ENCODE data around the gene IL19.
A peak's percentile ranks its signal among the peaks of the same experiment; 100 is the strongest.

Gene IL19

GRCh38 chr1:206808615-206809014 lies 38.0 kb downstream of the IL19 start:
- H3K36me3 Mint-ChIP-seq (ENCODE audit: low read depth) = peaks cover 14% of the 10 kb centered on the region
- H3K4me3 Mint-ChIP-seq = no peak overlapping the region
- no peak for DNase-seq (ENCODE audit: low spot score)
- H3K4me1 Mint-ChIP-seq (ENCODE audit: low read depth) = peaks cover 51% of the 10 kb centered on the region
- H3K27me3 Mint-ChIP-seq (ENCODE audit: low read depth) = peaks cover 2% of the 10 kb centered on the region
- H3K27ac Mint-ChIP-seq = peak overlapping the region; percentile 9
- H3K9me3 Mint-ChIP-seq = peaks cover 26% of the 10 kb centered on the region

GRCh38 chr1:206809504-206810084 lies 39.0 kb downstream of the IL19 start:
- Mint-ChIP-seq H3K36me3 (ENCODE audit: low read depth) (peaks cover 21% of the 10 kb centered on the region), H3K4me3 (no peak overlapping the region), H3K9me3 (peaks cover 34% of the 10 kb centered on the region), H3K27ac (no peak overlapping the region), H3K27me3 (ENCODE audit: low read depth) (peaks cover 2% of the 10 kb centered on the region), H3K4me1 (ENCODE audit: low read depth) (peaks cover 50% of the 10 kb centered on the region)
- DNase-seq (ENCODE audit: low spot score) = no peak

GRCh38 chr1:206812471-206812870 lies 41.9 kb downstream of the IL19 start:
- H3K36me3 Mint-ChIP-seq (ENCODE audit: low read depth) = peaks cover 30% of the 10 kb centered on the region
- H3K9me3 Mint-ChIP-seq = peaks cover 46% of the 10 kb centered on the region
- peaks cover 52% of the 10 kb centered on the region for H3K4me1 Mint-ChIP-seq (ENCODE audit: low read depth)

GRCh38 chr1:206814716-206815341 lies 44.3 kb downstream of the IL19 start:
- no peak for DNase-seq (ENCODE audit: low spot score)
- H3K27ac Mint-ChIP-seq = no peak overlapping the region

More at GRCh38 chr1:206812471-206812870, 41.9 kb downstream of the IL19 start:
- Mint-ChIP-seq H3K27ac (no peak overlapping the region), H3K4me3 (no peak overlapping the region), H3K27me3 (ENCODE audit: low read depth) (peaks cover 2% of the 10 kb centered on the region)
- DNase-seq (ENCODE audit: low spot score) = no peak

GRCh38 chr1:206816390-206817287 lies 46.1 kb downstream of the IL19 start:
- H3K36me3 Mint-ChIP-seq (ENCODE audit: low read depth) = peaks cover 30% of the 10 kb centered on the region
- H3K27ac Mint-ChIP-seq = peak overlapping the region; percentile 95
- peak; percentile 71 for DNase-seq (ENCODE audit: low spot score)
- peaks cover 38% of the 10 kb centered on the region for H3K9me3 Mint-ChIP-seq
- H3K4me3 Mint-ChIP-seq = peak overlapping the region; percentile 50
- no peaks in the 10 kb centered on the region for H3K27me3 Mint-ChIP-seq (ENCODE audit: low read depth)
- H3K4me1 Mint-ChIP-seq (ENCODE audit: low read depth) = peaks cover 54% of the 10 kb centered on the region

More at GRCh38 chr1:206814716-206815341, 44.3 kb downstream of the IL19 start:
- Mint-ChIP-seq H3K4me1 (ENCODE audit: low read depth) (peaks cover 47% of the 10 kb centered on the region), H3K4me3 (no peak overlapping the region), H3K36me3 (ENCODE audit: low read depth) (peaks cover 35% of the 10 kb centered on the region), H3K9me3 (peaks cover 46% of the 10 kb centered on the region), H3K27me3 (ENCODE audit: low read depth) (peaks cover 2% of the 10 kb centered on the region)

GRCh38 chr1:206821493-206821892 lies 50.9 kb downstream of the IL19 start:
- peaks cover 5% of the 10 kb centered on the region for H3K27me3 Mint-ChIP-seq (ENCODE audit: low read depth)
- peaks cover 4% of the 10 kb centered on the region for H3K36me3 Mint-ChIP-seq (ENCODE audit: low read depth)
- H3K4me1 Mint-ChIP-seq (ENCODE audit: low read depth) = peaks cover 39% of the 10 kb centered on the region
- no peak overlapping the region for H3K4me3 Mint-ChIP-seq
- H3K9me3 Mint-ChIP-seq = no peaks in the 10 kb centered on the region
- DNase-seq (ENCODE audit: low spot score) = no peak
- peak overlapping the region; percentile 31 for H3K27ac Mint-ChIP-seq

GRCh38 chr1:206823727-206824126 lies 53.2 kb downstream of the IL19 start:
- no peaks in the 10 kb centered on the region for H3K36me3 Mint-ChIP-seq (ENCODE audit: low read depth)
- DNase-seq (ENCODE audit: low spot score) = no peak
- no peak overlapping the region for H3K4me3 Mint-ChIP-seq
- peaks cover 32% of the 10 kb centered on the region for H3K4me1 Mint-ChIP-seq (ENCODE audit: low read depth)
- peaks cover 5% of the 10 kb centered on the region for H3K27me3 Mint-ChIP-seq (ENCODE audit: low read depth)
- no peak overlapping the region for H3K27ac Mint-ChIP-seq
- no peaks in the 10 kb centered on the region for H3K9me3 Mint-ChIP-seq

GRCh38 chr1:206824331-206824730 lies 53.8 kb downstream of the IL19 start:
- H3K36me3 Mint-ChIP-seq (ENCODE audit: low read depth) = no peaks in the 10 kb centered on the region
- peaks cover 38% of the 10 kb centered on the region for H3K4me1 Mint-ChIP-seq (ENCODE audit: low read depth)
- peaks cover 5% of the 10 kb centered on the region for H3K27me3 Mint-ChIP-seq (ENCODE audit: low read depth)
- no peaks in the 10 kb centered on the region for H3K9me3 Mint-ChIP-seq
- peak overlapping the region; percentile 5 for H3K4me3 Mint-ChIP-seq
- peak overlapping the region; percentile 22 for H3K27ac Mint-ChIP-seq
- DNase-seq (ENCODE audit: low spot score) = no peak

- Mint-ChIP-seq H3K4me3 (no peak overlapping the region), H3K27ac (peak overlapping the region; percentile 7), H3K4me1 (ENCODE audit: low read depth) (peaks cover 46% of the 10 kb centered on the region), H3K27me3 (ENCODE audit: low read depth) (peaks cover 7% of the 10 kb centered on the region), H3K9me3 (no peaks in the 10 kb centered on the region), H3K36me3 (ENCODE audit: low read depth) (no peaks in the 10 kb centered on the region)
- DNase-seq (ENCODE audit: low spot score) = no peak
Measured at GRCh38 chr1:206826394-206826793, 55.8 kb downstream of the IL19 start.

GRCh38 chr1:206828061-206828460 lies 57.5 kb downstream of the IL19 start:
- H3K36me3 Mint-ChIP-seq (ENCODE audit: low read depth) = no peaks in the 10 kb centered on the region
- peaks cover 11% of the 10 kb centered on the region for H3K27me3 Mint-ChIP-seq (ENCODE audit: low read depth)
- DNase-seq (ENCODE audit: low spot score) = no peak
- peaks cover 60% of the 10 kb centered on the region for H3K4me1 Mint-ChIP-seq (ENCODE audit: low read depth)
- H3K9me3 Mint-ChIP-seq = no peaks in the 10 kb centered on the region
- no peak overlapping the region for H3K4me3 Mint-ChIP-seq
- no peak overlapping the region for H3K27ac Mint-ChIP-seq

GRCh38 chr1:206828765-206829164 lies 58.2 kb downstream of the IL19 start:
- DNase-seq (ENCODE audit: low spot score) = no peak
- Mint-ChIP-seq H3K36me3 (ENCODE audit: low read depth) (no peaks in the 10 kb centered on the region), H3K27ac (no peak overlapping the region), H3K4me3 (peak overlapping the region; percentile 67), H3K4me1 (ENCODE audit: low read depth) (peaks cover 67% of the 10 kb centered on the region), H3K9me3 (no peaks in the 10 kb centered on the region), H3K27me3 (ENCODE audit: low read depth) (peaks cover 14% of the 10 kb centered on the region)

GRCh38 chr1:206829282-206829681 lies 58.7 kb downstream of the IL19 start:
- Mint-ChIP-seq H3K36me3 (ENCODE audit: low read depth) (no peaks in the 10 kb centered on the region), H3K9me3 (no peaks in the 10 kb centered on the region), H3K27me3 (ENCODE audit: low read depth) (peaks cover 17% of the 10 kb centered on the region), H3K4me3 (peak overlapping the region; percentile 67), H3K4me1 (ENCODE audit: low read depth) (peaks cover 67% of the 10 kb centered on the region), H3K27ac (peak overlapping the region; percentile 87)
- DNase-seq (ENCODE audit: low spot score) = no peak

GRCh38 chr1:206829875-206830274 lies 59.3 kb downstream of the IL19 start:
- Mint-ChIP-seq H3K4me3 (peak overlapping the region; percentile 67), H3K4me1 (ENCODE audit: low read depth) (peaks cover 64% of the 10 kb centered on the region), H3K27ac (peak overlapping the region; percentile 87), H3K36me3 (ENCODE audit: low read depth) (no peaks in the 10 kb centered on the region), H3K27me3 (ENCODE audit: low read depth) (peaks cover 20% of the 10 kb centered on the region), H3K9me3 (no peaks in the 10 kb centered on the region)
- no peak for DNase-seq (ENCODE audit: low spot score)

GRCh38 chr1:206831650-206832049 lies 61.1 kb downstream of the IL19 start:
- Mint-ChIP-seq H3K36me3 (ENCODE audit: low read depth) (no peaks in the 10 kb centered on the region), H3K9me3 (no peaks in the 10 kb centered on the region), H3K4me1 (ENCODE audit: low read depth) (peaks cover 58% of the 10 kb centered on the region), H3K27me3 (ENCODE audit: low read depth) (peaks cover 32% of the 10 kb centered on the region), H3K27ac (no peak overlapping the region), H3K4me3 (no peak overlapping the region)
- DNase-seq (ENCODE audit: low spot score) = no peak
